Activated naive CD4-positive, alpha-beta T cell treated with Interleukin-2 at 50 U/mL for 16 hours (primary cell): ENCODE data around the gene BORCS6.

Source experiments
- DNase-seq: peaks from one replicate; pipeline ENCODE4 v3.0.0-alpha.2; 2020

BORCS6 gene

DNA sequence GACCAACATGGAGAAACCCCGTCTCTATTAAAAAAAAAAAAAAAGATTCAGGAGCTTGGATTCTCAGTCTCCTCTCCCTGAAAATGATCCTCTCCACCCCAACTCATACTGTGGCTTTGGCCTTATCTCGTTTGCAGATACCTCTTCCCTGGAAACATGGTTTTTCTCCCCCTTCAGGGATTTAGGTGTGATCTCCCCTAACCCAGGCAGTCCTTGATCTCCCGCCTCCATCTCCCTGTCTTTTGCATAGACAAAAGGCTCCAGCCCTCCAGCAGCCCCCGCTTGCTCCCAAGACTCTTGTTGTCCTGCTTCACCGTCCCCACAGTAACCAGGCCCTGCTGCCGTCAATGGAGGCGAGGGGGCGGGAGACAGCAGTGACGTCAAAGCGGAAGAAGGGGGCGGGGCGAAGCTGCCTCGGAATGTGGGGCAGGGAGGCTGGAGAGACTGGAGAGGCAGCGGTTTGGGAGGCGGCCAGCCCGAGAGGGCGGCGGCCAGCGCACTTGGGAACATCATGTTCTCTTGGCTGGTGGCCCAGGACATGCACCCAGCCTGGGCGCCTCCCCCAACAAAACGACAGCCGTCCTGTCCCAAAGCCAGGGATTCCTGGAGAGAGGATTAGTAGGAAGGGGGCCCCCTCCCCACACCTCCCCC, 35.9 kb downstream of the BORCS6 start:
- DNase-seq = peak; percentile 87

DNA sequence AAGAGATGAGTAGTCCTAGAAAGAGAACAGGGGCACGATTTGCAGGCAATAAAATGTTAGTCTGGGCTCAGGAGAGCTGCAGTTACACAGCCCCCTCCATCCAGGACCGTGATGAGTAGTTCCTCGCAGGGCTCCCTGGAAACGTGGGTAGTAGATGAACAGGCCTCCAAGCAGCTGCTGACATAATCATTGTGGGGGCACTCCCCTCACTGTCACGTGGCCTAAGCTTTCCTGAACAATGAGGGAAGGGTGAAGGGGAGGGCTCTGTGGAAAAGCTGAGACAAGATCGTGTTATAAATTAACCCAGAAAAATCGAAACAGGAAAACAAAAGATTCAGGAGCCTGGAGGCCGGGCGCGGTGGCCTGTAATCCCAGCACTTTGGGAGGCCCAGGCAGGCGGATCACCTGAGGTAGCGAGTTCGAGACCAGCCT, 36.4 kb downstream of the BORCS6 start:
- peak; percentile 63 for DNase-seq

DNA sequence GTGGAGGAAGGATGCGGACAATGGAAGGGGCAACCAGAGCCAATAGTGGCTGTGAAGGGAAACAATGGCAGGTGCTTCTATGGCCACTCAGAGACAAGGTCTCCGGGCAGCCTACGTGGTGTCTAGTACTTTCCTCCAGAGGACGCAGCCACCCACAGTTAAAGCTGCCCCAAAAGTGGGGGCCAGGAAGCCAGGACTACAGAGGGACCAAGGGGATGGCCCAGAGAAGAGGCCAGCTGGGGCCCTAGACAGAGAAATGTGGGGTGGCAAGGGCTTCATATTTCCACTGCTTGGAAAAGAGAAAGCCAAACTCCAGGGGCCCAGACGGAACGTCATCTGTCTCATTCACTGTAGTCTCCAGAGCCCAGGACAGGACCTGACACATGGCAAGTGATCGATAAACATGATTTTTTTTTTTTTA, 36.9 kb downstream of the BORCS6 start:
- no peak for DNase-seq

DNA sequence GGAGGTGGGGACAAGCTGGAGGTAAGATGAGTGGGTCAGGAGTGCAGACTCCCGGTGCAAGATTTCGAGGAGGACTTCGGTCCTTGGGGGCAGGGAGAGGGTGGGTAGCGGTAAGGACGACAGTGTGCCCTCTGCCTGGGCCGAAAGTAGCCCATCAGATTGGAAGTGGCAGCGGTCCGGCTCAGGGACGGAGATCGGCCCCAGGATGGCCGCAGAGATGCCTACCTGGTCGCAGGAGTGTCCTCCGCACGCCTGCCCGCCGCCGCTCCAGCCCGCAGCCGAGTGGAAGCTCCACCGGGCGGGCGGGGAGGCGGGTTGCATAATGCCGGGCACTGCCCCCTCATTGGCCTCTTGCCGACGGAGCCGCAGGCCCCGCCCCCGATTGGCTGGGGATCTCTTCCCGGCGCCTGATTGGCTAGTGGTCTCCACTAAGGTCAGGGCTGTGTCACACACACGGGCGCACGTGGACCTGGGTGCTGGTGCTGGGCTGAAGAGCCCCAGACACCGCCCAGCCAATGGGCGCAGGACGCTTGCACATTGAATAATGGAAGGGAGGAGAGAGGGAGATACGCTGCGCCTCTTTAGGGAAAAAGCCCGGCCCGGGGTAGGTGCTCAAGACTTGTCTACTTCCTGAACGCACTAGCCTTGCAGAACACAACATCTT, 37.7 kb downstream of the BORCS6 start, which contains the start of gene PER1:
Gene PER1 (minus strand): TSS at position 293 of the 664 bp plus-strand sequence. CDS start 1,698 bp downstream, outside the sequence.
- DNase-seq = peak; percentile 91

DNA sequence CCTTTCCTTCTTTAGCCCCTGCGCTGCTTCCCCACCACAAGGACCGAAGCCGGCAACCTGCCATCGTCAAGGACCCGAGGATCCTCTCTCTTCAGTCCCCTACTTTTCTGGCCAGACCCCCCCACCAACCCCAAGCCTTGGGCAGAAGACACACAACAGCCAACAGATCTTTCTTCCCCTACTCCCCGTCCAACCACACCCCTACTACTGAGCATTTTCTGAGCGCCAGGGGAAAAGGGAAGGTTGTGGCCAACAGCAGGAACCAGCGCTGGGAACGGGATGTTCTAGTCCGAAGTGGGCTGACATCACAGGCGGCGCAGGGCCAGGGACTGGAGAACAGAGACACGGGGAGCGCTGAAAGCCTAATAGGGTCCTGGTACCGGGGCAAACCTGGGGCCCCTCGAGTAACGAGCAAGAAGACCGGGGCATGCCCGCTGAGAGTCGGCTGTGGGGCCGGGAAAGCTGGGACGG, 38.3 kb downstream of the BORCS6 start:
- DNase-seq = peak; percentile 39

- DNase-seq = peak; percentile 88
Measured at GRCh38 chr17:8151120-8151640, 38.8 kb downstream of the BORCS6 start.

GRCh38 chr17:8150194-8151119, 39.5 kb downstream of the BORCS6 start:
- DNase-seq = no peak

DNA sequence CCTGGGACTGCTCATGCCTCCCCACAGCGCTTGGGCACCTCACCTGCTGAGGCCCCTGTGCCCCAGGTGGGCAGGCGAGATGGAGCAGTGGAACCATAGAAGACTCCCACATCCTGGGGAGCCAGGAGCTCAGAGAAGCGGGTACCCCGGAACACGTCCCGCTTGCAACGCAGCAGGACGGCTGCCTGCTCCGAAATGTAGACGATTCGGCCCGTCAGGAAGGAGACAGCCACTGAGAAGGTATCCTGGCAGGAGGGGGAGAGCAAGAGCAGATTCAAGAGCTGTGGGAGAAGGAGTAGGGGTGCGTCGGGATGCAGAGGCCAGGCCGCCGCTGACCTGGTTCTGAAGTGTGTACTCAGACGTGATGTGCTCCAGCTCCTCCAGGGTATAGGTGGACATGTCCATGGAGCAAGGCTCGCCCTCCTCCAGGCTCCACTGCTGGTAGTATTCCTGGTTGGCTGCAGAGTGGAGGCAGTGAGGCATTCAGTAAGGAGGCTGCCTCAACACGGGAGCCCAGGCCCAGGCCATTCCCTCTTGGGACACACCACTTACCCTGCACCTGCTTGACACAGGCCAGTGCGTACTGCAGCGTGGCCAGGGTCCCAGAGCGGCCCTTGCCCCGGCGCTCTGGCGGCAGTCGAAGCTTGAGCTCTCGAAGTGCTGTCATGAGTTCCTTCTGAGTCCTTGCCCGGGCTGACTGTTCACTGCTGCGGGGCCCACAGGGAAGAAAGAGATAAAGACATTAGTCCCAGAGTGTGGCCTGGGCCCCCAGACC, 40.4 kb downstream of the BORCS6 start:
- no peak for DNase-seq

DNA sequence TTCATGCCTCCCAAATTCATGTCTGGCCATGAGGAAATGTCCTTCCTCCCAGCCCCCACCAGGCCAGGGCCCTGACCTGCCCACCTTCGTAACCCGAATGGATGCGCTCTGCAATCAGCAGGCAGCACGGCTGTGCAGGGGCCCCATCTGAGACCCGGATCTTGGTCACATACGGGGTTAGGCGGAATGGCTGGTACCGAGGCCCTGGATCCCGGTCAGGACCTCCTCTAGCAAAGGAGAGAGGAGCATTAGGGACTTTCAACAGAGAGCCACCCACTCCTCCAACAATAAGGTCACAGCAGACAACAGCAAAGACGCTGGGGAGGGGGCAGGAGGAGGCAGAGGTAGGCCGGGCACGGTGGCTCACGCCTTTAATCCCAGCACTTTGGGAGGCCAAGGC, 41.4 kb downstream of the BORCS6 start:
- DNase-seq = no peak

DNA sequence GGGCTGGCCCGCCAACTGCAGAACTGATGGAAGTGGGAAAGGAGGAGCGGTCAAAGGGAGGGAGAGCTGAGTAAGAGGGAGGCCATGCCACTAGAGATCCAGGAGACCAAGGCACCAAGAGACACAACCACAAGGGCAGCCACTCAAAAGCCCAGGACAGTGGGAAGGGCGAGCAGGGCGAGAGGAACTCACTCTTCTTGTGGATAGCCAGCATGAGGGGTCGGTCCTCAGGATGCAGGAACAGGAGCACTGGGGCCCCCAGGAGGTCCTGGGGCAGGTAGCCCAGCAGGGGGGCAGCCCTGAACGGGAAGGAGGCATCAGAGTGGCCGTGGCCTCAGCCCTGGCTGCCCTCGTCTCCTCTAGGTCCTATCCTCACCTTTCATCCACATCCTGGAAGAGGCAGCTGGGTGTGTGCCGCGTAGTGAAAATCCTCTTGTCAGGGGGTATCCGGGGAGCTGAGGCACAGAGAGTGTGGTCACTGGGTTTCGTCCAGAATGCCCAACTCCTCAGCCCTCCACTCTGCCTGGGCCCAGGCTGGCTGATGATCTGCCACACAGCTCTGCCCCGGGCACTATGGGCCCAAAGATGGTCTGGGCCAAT, 42.1 kb downstream of the BORCS6 start:
- DNase-seq = no peak

GRCh38 chr17:8147141-8147804, 42.7 kb downstream of the BORCS6 start:
- DNase-seq = no peak

DNA sequence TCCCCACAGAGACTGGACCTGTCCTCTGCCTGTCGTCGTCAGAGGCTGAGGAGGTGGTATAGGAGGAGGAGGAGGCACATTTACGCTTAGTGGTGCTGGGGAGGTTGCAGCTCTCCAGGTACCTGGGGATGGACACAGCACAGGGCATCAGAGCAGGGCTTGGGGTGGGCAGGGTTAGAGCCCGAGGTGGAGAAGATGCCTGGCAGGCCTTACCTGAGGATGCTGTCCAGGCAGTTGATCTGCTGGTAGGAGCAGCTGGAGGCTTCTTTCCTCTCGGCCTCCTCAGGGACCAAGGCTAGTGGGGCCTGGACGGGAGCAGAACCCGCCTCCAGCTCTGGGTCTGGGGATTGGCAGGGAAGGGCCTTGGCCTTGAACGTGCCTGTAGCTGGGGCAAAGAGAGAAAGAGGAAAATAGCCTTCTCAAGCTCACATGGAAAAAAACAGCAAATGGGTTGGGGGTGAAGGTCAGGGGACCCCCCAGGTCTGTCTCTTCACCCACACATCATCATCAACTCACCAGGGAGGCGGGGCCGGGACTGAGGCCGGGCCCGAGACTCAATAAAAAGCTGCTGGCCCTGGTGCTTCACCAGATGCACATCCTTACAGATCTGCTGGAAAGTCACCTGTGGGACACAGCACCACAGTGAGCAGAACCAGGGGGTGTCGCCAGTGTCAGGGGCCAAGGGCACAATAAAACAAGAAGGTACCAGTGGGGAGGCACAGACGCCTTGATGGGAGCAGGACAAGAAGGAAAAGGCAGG, 43.4 kb downstream of the BORCS6 start:
- no peak for DNase-seq

DNA sequence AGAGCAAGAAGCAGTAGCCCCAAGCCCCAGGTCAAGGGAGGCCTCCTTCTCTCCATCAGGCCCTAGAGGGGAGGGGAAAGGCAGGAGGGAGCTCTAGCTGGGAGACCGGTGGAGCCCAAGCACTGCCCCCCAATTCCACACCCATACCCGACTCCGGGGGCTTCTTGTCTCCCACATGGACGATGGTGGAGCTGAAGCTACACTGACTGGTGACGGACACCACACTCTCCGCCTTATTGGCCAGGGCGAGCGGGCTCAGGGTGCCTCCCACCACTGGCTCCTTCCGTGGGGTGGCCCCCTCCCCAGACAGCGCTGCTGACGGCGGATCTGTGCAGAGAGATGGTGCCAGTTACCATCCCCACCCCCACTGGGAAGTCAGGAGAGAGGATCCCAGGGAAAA, 44.2 kb downstream of the BORCS6 start:
- DNase-seq = no peak

DNA sequence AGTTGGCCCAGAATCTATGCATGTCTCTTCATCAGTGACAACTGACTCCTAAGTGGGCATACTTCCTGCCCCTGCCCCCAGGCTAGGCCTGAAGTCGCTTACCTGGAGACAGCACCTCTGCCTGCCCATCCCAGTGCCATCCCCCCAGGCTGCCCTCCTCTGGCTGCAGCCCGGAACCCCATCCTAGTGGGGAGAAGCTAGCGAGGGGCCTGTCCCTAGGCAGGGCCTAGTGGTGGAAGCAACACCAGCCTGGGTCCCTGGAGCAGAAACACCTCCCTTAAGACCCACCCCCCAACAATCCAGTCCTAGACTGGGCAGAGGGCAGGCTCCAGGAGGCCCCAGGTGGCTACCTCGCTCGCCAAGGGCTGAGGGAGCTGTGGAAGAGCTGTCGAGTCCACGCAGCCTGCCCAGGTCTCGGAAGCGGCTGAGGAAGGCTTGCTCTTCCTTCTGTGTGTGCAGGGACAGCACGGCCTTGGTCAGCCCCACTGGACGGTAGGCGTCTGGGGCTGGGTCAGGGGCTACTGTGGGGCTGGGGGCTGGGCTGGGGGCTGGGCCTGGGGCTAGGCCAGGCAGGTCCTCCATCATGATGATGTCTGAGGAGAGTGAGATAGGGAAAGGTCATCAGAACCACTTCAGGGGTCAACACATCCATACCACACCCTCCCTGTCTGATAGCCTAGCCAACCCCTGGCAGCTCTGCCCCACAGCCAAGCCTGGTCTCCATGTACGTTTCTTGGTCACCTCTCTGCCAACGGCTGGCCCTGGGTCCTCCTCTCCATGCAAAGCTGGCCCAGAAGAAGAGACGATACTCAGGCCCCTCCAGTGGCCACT, 45.4 kb downstream of the BORCS6 start:
- no peak for DNase-seq

- no peak for DNase-seq
Measured at GRCh38 chr17:8143581-8144400, 46.2 kb downstream of the BORCS6 start.

DNA sequence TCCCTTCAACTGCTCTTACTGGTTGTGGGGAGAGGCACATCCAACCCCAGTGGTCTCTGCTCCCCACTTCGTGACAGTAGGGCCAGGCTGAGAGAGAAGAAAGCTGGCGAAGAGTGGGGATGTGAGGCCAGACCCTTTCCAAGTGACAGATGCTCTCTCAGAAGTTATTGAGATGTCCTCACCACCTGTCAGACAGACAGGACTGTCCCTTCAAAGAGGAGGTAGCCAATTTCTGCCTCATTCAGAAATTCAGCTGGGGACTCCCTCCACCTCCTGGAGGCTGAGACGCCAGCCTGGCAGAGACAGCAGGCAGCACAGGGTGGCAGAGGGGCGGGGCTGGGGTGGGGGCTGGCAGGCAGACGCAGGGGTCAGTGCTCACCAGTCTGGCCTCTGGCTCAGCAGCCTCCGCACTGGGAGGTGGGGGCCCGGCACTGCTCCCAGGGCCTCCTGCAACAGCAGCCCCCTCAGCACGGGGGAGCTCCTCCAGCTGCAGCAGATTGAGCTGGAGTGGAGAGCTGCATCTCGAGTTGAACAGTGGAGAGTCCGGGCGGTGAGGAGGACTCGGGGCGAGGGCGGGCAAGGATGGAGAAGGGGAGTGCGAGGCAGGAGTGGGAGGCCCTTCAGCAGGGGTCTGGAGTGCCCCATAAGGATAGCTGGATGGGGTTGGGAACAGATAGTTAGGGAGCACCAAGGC, 46.9 kb downstream of the BORCS6 start:
- DNase-seq = no peak

- DNase-seq = no peak
Measured at GRCh38 chr17:8142158-8142886, 47.7 kb downstream of the BORCS6 start.
